NCI-H2107 treated with DMSO at 0.1 percent for 48 hours (cell line): ENCODE results near the gene DPP8.

Experiments
- DNase-seq: peaks from one replicate; lab custom pipeline; 2025; ENCODE audit not compliant: unreplicated experiment; lab: John Stamatoyannopoulos, UW

DPP8 gene

GRCh38 chr15:65426216-65426853, 91.2 kb downstream of the DPP8 start:
- no peak for DNase-seq

- DNase-seq, result no peak
These were observed 92.8 kb downstream of the DPP8 start for GRCh38 chr15:65424683-65425082.

GRCh38 chr15:65423976-65424679, 93.4 kb downstream of the DPP8 start:
- no peak for DNase-seq

- DNase-seq, result no peak
These were observed 94.1 kb downstream of the DPP8 start for GRCh38 chr15:65423150-65423975.

- no peak for DNase-seq
These were observed 95.9 kb downstream of the DPP8 start for GRCh38 chr15:65421360-65422215.

GRCh38 chr15:65420975-65421359, 96.5 kb downstream of the DPP8 start:
- DNase-seq, result no peak

- DNase-seq, result no peak
These were observed 98.9 kb downstream of the DPP8 start for GRCh38 chr15:65418596-65418995.

GRCh38 chr15:65416845-65417416, 100.6 kb downstream of the DPP8 start:
- no peak for DNase-seq

GRCh38 chr15:65414841-65415621, 102.5 kb downstream of the DPP8 start:
- peak; percentile 59 for DNase-seq

- DNase-seq, result no peak
These were observed 103.7 kb downstream of the DPP8 start for GRCh38 chr15:65413760-65414144.

- no peak for DNase-seq
These were observed 104.3 kb downstream of the DPP8 start for GRCh38 chr15:65413051-65413759.

- DNase-seq, result no peak
These were observed 104.9 kb downstream of the DPP8 start for GRCh38 chr15:65412556-65412955.

- no peak for DNase-seq
These were observed 105.9 kb downstream of the DPP8 start for GRCh38 chr15:65411465-65412071.

- no peak for DNase-seq
These were observed 106.5 kb downstream of the DPP8 start for GRCh38 chr15:65410972-65411371.

- DNase-seq, result no peak
These were observed 107.5 kb downstream of the DPP8 start for GRCh38 chr15:65410036-65410435.

- DNase-seq, result no peak
These were observed 108.4 kb downstream of the DPP8 start for GRCh38 chr15:65409036-65409631.

- DNase-seq, result no peak
These were observed 109.0 kb downstream of the DPP8 start for GRCh38 chr15:65408324-65409035.
